ENCODE measurements around the gene SFT2D1. TPM values are rescaled to one million over a fixed set of nuclear protein-coding genes. Genes with fewer than 3 reads are reported as not detected.

SFT2D1 gene
- total RNA-seq (2022) (76.4 and 82.4 TPM in 2 replicates), Bru-seq, nascent RNA (percentile 91 among the genes with signal in this experiment), BruChase-seq, experiment 1, labeled RNA remaining after a 6-hour chase (percentile 91 among the genes with signal in this experiment), BruChase-seq, experiment 2, labeled RNA remaining after a 2-hour chase (percentile 93 among the genes with signal in this experiment)
- long read RNA-seq, transcript SFT2D1-201 (8 exons, 1,079 nt), result major isoform, 279 of 294 reads
- long read RNA-seq, partial matches to known transcripts, result 1 of 294 reads
- long read RNA-seq, other reads (novel, unspliced or antisense), result 14 of 294 reads

GRCh38 chr6:166342349-166343149 is at the start of gene SFT2D1:
Gene SFT2D1 (minus strand): TSS chr6:166342545. CDS start chr6:166342481, 64 bp downstream.
- CTCF ChIA-PET, result interaction anchor here (1.2 kb wide), 1 partner anchor 58 kb away, joined by 3 read pairs; no protein-coding TSS in a partner anchor
- H3K27ac Mint-ChIP-seq (ENCODE audit: unreplicated experiment), result peak within 1 kb of the TSS; percentile 65
- peaks cover 25% of the 10 kb centered on the region for H3K36me3 Mint-ChIP-seq (ENCODE audit: insufficient read depth, unreplicated experiment)
- TSS peak; percentile 89 for BruUV-seq (replicated peaks)
- peaks cover 7% of the 10 kb centered on the region for H3K27me3 Mint-ChIP-seq (ENCODE audit: unreplicated experiment)
- no peak for TF ChIP-seq CTCF (IDR thresholded peaks at IDR 0.05; ENCODE audit: unreplicated experiment)
- DNase-seq, result peak; percentile 83
- peak within 1 kb of the TSS; percentile 85 for H3K4me3 Mint-ChIP-seq (ENCODE audit: low read depth, unreplicated experiment)
- peaks cover 8% of the 10 kb centered on the region for H3K4me1 Mint-ChIP-seq (ENCODE audit: low read depth, unreplicated experiment)
- intact Hi-C loops (cut with micrococcal nuclease; ENCODE audit: unreplicated experiment), result loop anchor here (5.0 kb wide), 1 partner anchor 40 kb away; the partner anchor contains the start of gene MPC1
- H3K9me3 Mint-ChIP-seq (ENCODE audit: low read depth, unreplicated experiment), result no peaks in the 10 kb centered on the region

DNA sequence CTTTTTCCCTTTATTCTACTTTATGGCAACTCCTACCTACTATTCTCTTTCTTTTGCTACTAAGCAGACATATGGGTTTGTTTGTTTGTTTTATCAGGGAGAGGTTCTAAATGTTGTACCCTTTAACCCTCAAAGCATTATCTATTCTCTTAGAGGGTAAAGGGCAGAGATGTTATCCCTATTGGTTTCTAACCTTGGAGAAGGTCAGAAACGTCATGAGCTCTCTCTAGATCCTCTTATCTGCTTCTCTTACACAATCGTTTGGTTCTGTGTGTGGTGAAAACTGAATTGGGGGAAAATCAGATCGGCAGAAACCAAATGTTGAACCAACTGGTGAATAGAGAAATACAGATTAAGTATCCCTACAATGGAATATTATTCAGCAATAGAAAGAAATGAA is 46.8 kb upstream of the SFT2D1 start:
- Mint-ChIP-seq H3K4me3 (ENCODE audit: low read depth, unreplicated experiment) (no peak overlapping the region), H3K27ac (ENCODE audit: unreplicated experiment) (no peak overlapping the region), H3K36me3 (ENCODE audit: insufficient read depth, unreplicated experiment) (peaks cover 5% of the 10 kb centered on the region), H3K4me1 (ENCODE audit: low read depth, unreplicated experiment) (peaks cover 23% of the 10 kb centered on the region), H3K9me3 (ENCODE audit: low read depth, unreplicated experiment) (no peaks in the 10 kb centered on the region), H3K27me3 (ENCODE audit: unreplicated experiment) (peaks cover 11% of the 10 kb centered on the region)
- CTCF ChIA-PET, result no interaction called here
- intact Hi-C loops (cut with micrococcal nuclease; ENCODE audit: unreplicated experiment), result loop anchor here (5.0 kb wide), 1 partner anchor 112 kb away; no protein-coding TSS in a partner anchor
- BruUV-seq (replicated peaks), result no TSS peak
- no peak for TF ChIP-seq CTCF (IDR thresholded peaks at IDR 0.05; ENCODE audit: unreplicated experiment)
- no peak for DNase-seq

GRCh38 chr6:166388290-166389004 is 46.1 kb upstream of the SFT2D1 start:
- H3K4me3 Mint-ChIP-seq (ENCODE audit: low read depth, unreplicated experiment), result no peak overlapping the region
- H3K27ac Mint-ChIP-seq (ENCODE audit: unreplicated experiment), result no peak overlapping the region
- no peaks in the 10 kb centered on the region for H3K9me3 Mint-ChIP-seq (ENCODE audit: low read depth, unreplicated experiment)
- H3K27me3 Mint-ChIP-seq (ENCODE audit: unreplicated experiment), result peaks cover 11% of the 10 kb centered on the region
- peaks cover 11% of the 10 kb centered on the region for H3K36me3 Mint-ChIP-seq (ENCODE audit: insufficient read depth, unreplicated experiment)
- intact Hi-C loops (cut with micrococcal nuclease; ENCODE audit: unreplicated experiment), result loop anchor here (5.0 kb wide), 1 partner anchor 111 kb away; no protein-coding TSS in a partner anchor
- DNase-seq, result no peak
- peaks cover 23% of the 10 kb centered on the region for H3K4me1 Mint-ChIP-seq (ENCODE audit: low read depth, unreplicated experiment)
- no TSS peak for BruUV-seq (replicated peaks)
- CTCF ChIA-PET, result interaction anchor here (0.7 to 1.5 kb wide), 4 partner anchors 11 to 109 kb away, joined by 3 to 7 read pairs (median 4); no protein-coding TSS in a partner anchor
- TF ChIP-seq CTCF (IDR thresholded peaks at IDR 0.05; ENCODE audit: unreplicated experiment), result no peak

Data from Calu3 (cell line).